Measurements from ENCODE around the gene TLN1.

The TLN1 gene

GRCh38 chr9:35718721-35719511 is 13.1 kb downstream of the TLN1 start:
- no peak overlapping the region for H3K27ac ChIP-seq (ENCODE audit: insufficient read depth, low read length, poor library complexity, severe bottlenecking)
- H3K27me3 ChIP-seq (replicated peaks; ENCODE audit: control insufficient read depth, insufficient read depth, low read length, poor library complexity, severe bottlenecking), result no peaks in the 10 kb centered on the region
- no peaks in the 10 kb centered on the region for H3K9me3 ChIP-seq (ENCODE audit: control insufficient read depth, low read length)
- no peak overlapping the region for H3K4me3 ChIP-seq (ENCODE audit: insufficient read depth, low read depth, low read length, poor library complexity, severe bottlenecking)
- no peaks in the 10 kb centered on the region for H3K4me1 ChIP-seq (ENCODE audit: control insufficient read depth, insufficient read depth, low read length, poor library complexity, severe bottlenecking)
- peaks cover 100% of the 10 kb centered on the region for H3K36me3 ChIP-seq (ENCODE audit: control insufficient read depth, insufficient read depth, low read length)
- DNase-seq, result no peak

DNA sequence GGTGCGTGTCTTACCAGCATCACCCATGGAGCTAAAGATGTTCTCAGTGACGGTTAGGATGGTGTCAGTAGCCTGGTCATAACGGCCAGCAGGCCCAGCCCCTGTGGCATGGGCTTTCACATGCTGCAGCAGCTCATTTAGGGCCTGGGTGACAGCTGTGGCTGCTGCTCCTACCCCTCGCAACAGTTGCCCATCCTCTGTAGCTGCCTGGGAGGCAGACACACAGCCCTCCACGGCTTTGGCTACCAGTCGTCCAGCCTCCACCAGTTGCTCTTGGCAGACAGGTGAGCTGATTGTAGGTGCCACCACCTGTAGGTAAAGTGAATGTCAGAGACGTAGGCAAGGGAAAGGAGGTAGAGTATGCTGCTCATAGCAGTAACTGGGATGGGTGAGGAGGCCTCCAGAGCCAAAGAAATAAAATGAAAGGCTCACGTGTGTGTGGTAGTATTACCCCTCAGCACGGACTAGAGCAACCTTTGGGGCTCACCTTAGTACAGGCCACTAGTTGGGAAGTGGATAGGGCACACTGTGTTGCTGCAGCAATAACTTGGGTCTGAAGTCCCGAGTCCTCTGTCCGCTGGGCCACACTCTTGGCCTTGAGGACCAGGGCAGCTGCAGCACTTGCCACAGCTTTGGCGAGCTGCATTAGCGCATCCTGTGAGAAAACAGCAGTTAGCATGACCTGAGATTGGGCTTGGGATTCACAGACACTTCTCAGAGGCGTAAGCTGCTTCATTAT is 14.7 kb downstream of the TLN1 start:
- Histone ChIP-seq H3K27me3 (replicated peaks; ENCODE audit: control insufficient read depth, insufficient read depth, low read length, poor library complexity, severe bottlenecking) (no peaks in the 10 kb centered on the region), H3K27ac (ENCODE audit: insufficient read depth, low read length, poor library complexity, severe bottlenecking) (no peak overlapping the region), H3K4me1 (ENCODE audit: control insufficient read depth, insufficient read depth, low read length, poor library complexity, severe bottlenecking) (no peaks in the 10 kb centered on the region), H3K9me3 (ENCODE audit: control insufficient read depth, low read length) (no peaks in the 10 kb centered on the region), H3K4me3 (ENCODE audit: insufficient read depth, low read depth, low read length, poor library complexity, severe bottlenecking) (no peak overlapping the region), H3K36me3 (ENCODE audit: control insufficient read depth, insufficient read depth, low read length) (peaks cover 100% of the 10 kb centered on the region)
- no peak for DNase-seq

- Histone ChIP-seq H3K36me3 (ENCODE audit: control insufficient read depth, insufficient read depth, low read length) (peaks cover 100% of the 10 kb centered on the region), H3K4me1 (ENCODE audit: control insufficient read depth, insufficient read depth, low read length, poor library complexity, severe bottlenecking) (no peaks in the 10 kb centered on the region), H3K4me3 (ENCODE audit: insufficient read depth, low read depth, low read length, poor library complexity, severe bottlenecking) (no peak overlapping the region), H3K27me3 (replicated peaks; ENCODE audit: control insufficient read depth, insufficient read depth, low read length, poor library complexity, severe bottlenecking) (no peaks in the 10 kb centered on the region), H3K9me3 (ENCODE audit: control insufficient read depth, low read length) (no peaks in the 10 kb centered on the region), H3K27ac (ENCODE audit: insufficient read depth, low read length, poor library complexity, severe bottlenecking) (no peak overlapping the region)
- no peak for DNase-seq
Observed at GRCh38 chr9:35716230-35716629, 15.8 kb downstream of the TLN1 start.

- H3K36me3 ChIP-seq (ENCODE audit: control insufficient read depth, insufficient read depth, low read length), result peaks cover 99% of the 10 kb centered on the region
- H3K4me3 ChIP-seq (ENCODE audit: insufficient read depth, low read depth, low read length, poor library complexity, severe bottlenecking), result no peak overlapping the region
- no peak for DNase-seq
- H3K27ac ChIP-seq (ENCODE audit: insufficient read depth, low read length, poor library complexity, severe bottlenecking), result no peak overlapping the region
- no peaks in the 10 kb centered on the region for H3K27me3 ChIP-seq (replicated peaks; ENCODE audit: control insufficient read depth, insufficient read depth, low read length, poor library complexity, severe bottlenecking)
- H3K9me3 ChIP-seq (ENCODE audit: control insufficient read depth, low read length), result no peaks in the 10 kb centered on the region
- H3K4me1 ChIP-seq (ENCODE audit: control insufficient read depth, insufficient read depth, low read length, poor library complexity, severe bottlenecking), result no peaks in the 10 kb centered on the region
Observed at GRCh38 chr9:35714579-35715252, 17.3 kb downstream of the TLN1 start.

DNA sequence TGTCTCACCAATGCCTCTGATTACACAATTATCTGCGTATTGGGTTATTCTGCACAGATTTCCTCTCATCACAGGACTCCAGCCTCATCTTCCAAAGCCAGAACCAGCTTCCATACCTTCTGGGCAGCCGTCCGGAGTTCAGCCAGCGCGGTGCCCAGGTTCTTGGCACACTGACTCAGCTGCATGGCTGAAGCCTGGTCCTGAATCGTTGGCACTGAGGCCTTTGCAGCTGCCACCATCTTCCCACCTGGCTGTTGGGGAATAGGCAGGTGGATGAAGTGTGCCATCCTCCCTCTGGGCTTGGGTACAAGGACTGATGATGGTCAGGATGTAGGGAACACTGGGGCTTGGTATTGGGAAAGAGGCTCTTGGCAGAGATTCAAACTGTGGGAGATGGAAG is 17.9 kb downstream of the TLN1 start:
- H3K9me3 ChIP-seq (ENCODE audit: control insufficient read depth, low read length), result no peaks in the 10 kb centered on the region
- H3K27me3 ChIP-seq (replicated peaks; ENCODE audit: control insufficient read depth, insufficient read depth, low read length, poor library complexity, severe bottlenecking), result no peaks in the 10 kb centered on the region
- no peak overlapping the region for H3K4me3 ChIP-seq (ENCODE audit: insufficient read depth, low read depth, low read length, poor library complexity, severe bottlenecking)
- no peak overlapping the region for H3K27ac ChIP-seq (ENCODE audit: insufficient read depth, low read length, poor library complexity, severe bottlenecking)
- DNase-seq, result no peak
- H3K4me1 ChIP-seq (ENCODE audit: control insufficient read depth, insufficient read depth, low read length, poor library complexity, severe bottlenecking), result no peaks in the 10 kb centered on the region
- peaks cover 96% of the 10 kb centered on the region for H3K36me3 ChIP-seq (ENCODE audit: control insufficient read depth, insufficient read depth, low read length)

GRCh38 chr9:35713578-35713977 is 18.4 kb downstream of the TLN1 start:
- Histone ChIP-seq H3K4me3 (ENCODE audit: insufficient read depth, low read depth, low read length, poor library complexity, severe bottlenecking) (no peak overlapping the region), H3K27ac (ENCODE audit: insufficient read depth, low read length, poor library complexity, severe bottlenecking) (no peak overlapping the region), H3K27me3 (replicated peaks; ENCODE audit: control insufficient read depth, insufficient read depth, low read length, poor library complexity, severe bottlenecking) (no peaks in the 10 kb centered on the region), H3K9me3 (ENCODE audit: control insufficient read depth, low read length) (no peaks in the 10 kb centered on the region), H3K36me3 (ENCODE audit: control insufficient read depth, insufficient read depth, low read length) (peaks cover 96% of the 10 kb centered on the region), H3K4me1 (ENCODE audit: control insufficient read depth, insufficient read depth, low read length, poor library complexity, severe bottlenecking) (no peaks in the 10 kb centered on the region)
- DNase-seq, result no peak

- H3K27ac ChIP-seq (ENCODE audit: insufficient read depth, low read length, poor library complexity, severe bottlenecking), result no peak overlapping the region
- no peaks in the 10 kb centered on the region for H3K4me1 ChIP-seq (ENCODE audit: control insufficient read depth, insufficient read depth, low read length, poor library complexity, severe bottlenecking)
- no peaks in the 10 kb centered on the region for H3K9me3 ChIP-seq (ENCODE audit: control insufficient read depth, low read length)
- H3K36me3 ChIP-seq (ENCODE audit: control insufficient read depth, insufficient read depth, low read length), result peaks cover 96% of the 10 kb centered on the region
- H3K4me3 ChIP-seq (ENCODE audit: insufficient read depth, low read depth, low read length, poor library complexity, severe bottlenecking), result no peak overlapping the region
- no peak for DNase-seq
- no peaks in the 10 kb centered on the region for H3K27me3 ChIP-seq (replicated peaks; ENCODE audit: control insufficient read depth, insufficient read depth, low read length, poor library complexity, severe bottlenecking)
Observed at GRCh38 chr9:35712762-35713400, 19.1 kb downstream of the TLN1 start.

DNA sequence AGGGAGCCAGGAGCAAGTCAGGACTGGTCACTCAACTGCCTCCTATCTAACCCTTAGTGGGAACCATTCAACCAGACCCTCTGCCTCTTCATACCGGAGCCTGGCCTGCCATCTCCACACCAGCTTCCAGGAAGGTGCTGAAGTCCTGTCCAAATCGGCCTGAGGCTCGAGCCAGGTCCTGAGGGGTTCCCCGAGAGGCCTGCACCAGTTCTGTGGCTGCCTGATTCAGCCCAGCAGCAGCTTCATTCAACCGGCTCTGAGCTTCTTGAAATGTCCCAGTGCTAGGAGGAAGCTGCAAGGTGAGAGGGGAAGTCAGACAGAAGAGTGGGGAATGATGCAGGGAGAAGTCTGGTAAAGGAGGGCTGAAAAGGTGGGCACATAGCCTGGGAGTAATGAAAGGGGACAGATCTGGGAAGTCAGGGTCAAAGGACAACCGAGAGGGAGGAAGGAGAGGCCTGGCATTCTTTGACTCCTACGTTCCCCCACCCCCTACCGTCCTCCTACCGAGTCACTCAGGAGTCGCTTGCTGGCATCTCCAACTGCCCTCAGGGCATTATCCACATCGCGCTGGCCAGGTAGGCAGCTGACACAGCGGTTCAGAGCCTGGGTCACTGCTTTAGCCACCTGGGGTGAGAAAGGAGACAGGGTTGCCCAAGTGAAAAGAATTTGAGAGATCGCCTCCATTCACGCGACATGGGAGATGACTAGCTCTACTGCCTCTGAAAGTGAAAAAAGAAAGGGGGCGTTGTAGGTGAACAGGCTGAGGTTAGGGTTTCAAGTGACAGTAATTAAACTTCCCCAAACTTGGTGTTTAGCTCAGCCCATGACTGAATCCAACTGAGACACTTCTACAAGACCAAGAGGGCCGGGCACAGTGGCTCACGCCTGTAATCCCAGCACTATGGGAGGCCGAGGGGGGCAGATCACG is 20.2 kb downstream of the TLN1 start:
- no peak overlapping the region for H3K27ac ChIP-seq (ENCODE audit: insufficient read depth, low read length, poor library complexity, severe bottlenecking)
- DNase-seq, result no peak
- no peaks in the 10 kb centered on the region for H3K9me3 ChIP-seq (ENCODE audit: control insufficient read depth, low read length)
- H3K4me3 ChIP-seq (ENCODE audit: insufficient read depth, low read depth, low read length, poor library complexity, severe bottlenecking), result no peak overlapping the region
- H3K36me3 ChIP-seq (ENCODE audit: control insufficient read depth, insufficient read depth, low read length), result peaks cover 96% of the 10 kb centered on the region
- no peaks in the 10 kb centered on the region for H3K27me3 ChIP-seq (replicated peaks; ENCODE audit: control insufficient read depth, insufficient read depth, low read length, poor library complexity, severe bottlenecking)
- H3K4me1 ChIP-seq (ENCODE audit: control insufficient read depth, insufficient read depth, low read length, poor library complexity, severe bottlenecking), result no peaks in the 10 kb centered on the region

- H3K27me3 ChIP-seq (replicated peaks; ENCODE audit: control insufficient read depth, insufficient read depth, low read length, poor library complexity, severe bottlenecking), result no peaks in the 10 kb centered on the region
- no peak for DNase-seq
- H3K36me3 ChIP-seq (ENCODE audit: control insufficient read depth, insufficient read depth, low read length), result peaks cover 96% of the 10 kb centered on the region
- no peaks in the 10 kb centered on the region for H3K4me1 ChIP-seq (ENCODE audit: control insufficient read depth, insufficient read depth, low read length, poor library complexity, severe bottlenecking)
- H3K4me3 ChIP-seq (ENCODE audit: insufficient read depth, low read depth, low read length, poor library complexity, severe bottlenecking), result no peak overlapping the region
- no peak overlapping the region for H3K27ac ChIP-seq (ENCODE audit: insufficient read depth, low read length, poor library complexity, severe bottlenecking)
- H3K9me3 ChIP-seq (ENCODE audit: control insufficient read depth, low read length), result no peaks in the 10 kb centered on the region
Observed at GRCh38 chr9:35710818-35711500, 21.0 kb downstream of the TLN1 start.

Data from effector memory CD4-positive, alpha-beta T cell (primary cell).